B cell (primary cell): ENCODE data around the gene WDR7. TPM values are rescaled to one million over a fixed set of nuclear protein-coding genes. Genes with fewer than 3 reads are reported as not detected.

Experiments used
- ATAC-seq: fragments of 200-7000 bp; cut with Tn5 transposase; one replicate; pipeline ENCODE4 v1.10.0; 2021; ENCODE audit warnings: low read depth, mild to moderate bottlenecking, moderate number of reproducible peaks, moderate library complexity
- CTCF ChIA-PET: fragments of 350-600 bp; sonication (Branson Sonifier 250); formaldehyde crosslinking; loops from one replicate; lab custom pipeline; 2021; ENCODE audit warnings: antibody characterized with exemption, inconsistent platforms; lab: Charles Lee
- POLR2A ChIA-PET: fragments of 350-600 bp; sonication (Branson Sonifier 250); formaldehyde crosslinking; loops from one replicate; lab custom pipeline; 2021; ENCODE audit warnings: antibody characterized with exemption; lab: Charles Lee
- DNase-seq: peaks from one replicate; pipeline ENCODE4 v3.0.0; 2013
- H2AFZ ChIP-seq: 2 replicates; pipeline ENCODE4 v1.6.1; 2012; ENCODE audit warnings: mild to moderate bottlenecking, low read depth, low read length; ENCODE audit not compliant: insufficient read depth, poor library complexity, severe bottlenecking
- H3K27ac ChIP-seq, 2 donors: 1 replicate in 1 of 2; 2 replicates in 1 of 2; pipeline ENCODE4 v1.5.1; 2012 to 2013; ENCODE audit warnings: low read length in 2 of 2, mild to moderate bottlenecking in 2 of 2, moderate library complexity in 1 of 2
- H3K27me3 ChIP-seq, 4 experiments: fragments of 200-600 bp in 1 of 4; sonication (generic) in 1 of 4; replicated peaks in 1 of 4; 1 replicate in 2 of 4; 2 replicates in 2 of 4; pipeline versions ENCODE4 v1.6.1 to v1.7.0; 2013 to 2016; ENCODE audit warnings: low read length in 3 of 4, mild to moderate bottlenecking in 2 of 4, mixed read lengths in 1 of 4, moderate library complexity in 1 of 4; ENCODE audit not compliant: insufficient read depth in 4 of 4, control insufficient read depth in 3 of 4; ENCODE audit errors: control extremely low read depth in 1 of 4
- H3K36me3 ChIP-seq, 2 experiments: replicated peaks in 1 of 2; 1 replicate in 1 of 2; 2 replicates in 1 of 2; pipeline versions ENCODE4 v1.6.1 to v1.7.1; 2013; ENCODE audit warnings: low read length in 1 of 2; ENCODE audit not compliant: insufficient read depth in 2 of 2, control insufficient read depth in 1 of 2; ENCODE audit errors: control extremely low read depth in 1 of 2, extremely low read depth in 1 of 2
- H3K4me1 ChIP-seq, 2 donors: fragments of 200-600 bp in 1 of 2; sonication (generic) in 1 of 2; 1 replicate in 1 of 2; 2 replicates in 1 of 2; pipeline versions ENCODE4 v1.5.1 to v1.6.1; 2013 to 2017; ENCODE audit warnings: low read length in 2 of 2; ENCODE audit not compliant: control insufficient read depth in 2 of 2, insufficient read depth in 2 of 2
- H3K4me2 ChIP-seq: replicated peaks from 2 replicates; pipeline ENCODE3; 2012; ENCODE audit warnings: mild to moderate bottlenecking, low read depth, low read length; ENCODE audit not compliant: poor library complexity, severe bottlenecking
- H3K4me3 ChIP-seq, 5 experiments: fragments of 200-600 bp in 1 of 5; sonication (generic) in 1 of 5; 1 replicate in 3 of 5; 2 replicates in 2 of 5; pipeline versions ENCODE4 v1.5.1 to v1.7.0; 2011 to 2016; ENCODE audit warnings: low read length in 4 of 5, mild to moderate bottlenecking in 4 of 5, low read depth in 2 of 5, control low read depth in 1 of 5, moderate library complexity in 1 of 5; ENCODE audit not compliant: insufficient read depth in 1 of 5; ENCODE audit errors: control extremely low read depth in 1 of 5, extremely low read depth in 1 of 5
- H3K79me2 ChIP-seq: fragments of 200-600 bp; sonication (generic); one replicate; pipeline ENCODE4 v1.6.0; 2016; ENCODE audit warnings: low read length; ENCODE audit not compliant: control insufficient read depth, insufficient read depth
- H3K9ac ChIP-seq: fragments of 200-600 bp; sonication (generic); 2 replicates; pipeline ENCODE4 v1.6.1; 2017; ENCODE audit warnings: mild to moderate bottlenecking, low read length, moderate library complexity
- H3K9me3 ChIP-seq, 3 donors: one replicate each; pipeline versions ENCODE4 v1.6.1 to v1.7.1; 2013; ENCODE audit warnings: low read length in 2 of 3; ENCODE audit not compliant: control insufficient read depth in 2 of 3, insufficient read depth in 1 of 3; ENCODE audit errors: control extremely low read depth in 1 of 3
- H4K20me1 ChIP-seq: 2 replicates; pipeline ENCODE4 v1.6.0; 2012; ENCODE audit warnings: mild to moderate bottlenecking, low read length; ENCODE audit not compliant: insufficient read depth, control insufficient read depth, poor library complexity, severe bottlenecking
- H3K27ac Mint-ChIP-seq: one replicate; pipeline ENCODE4 v1.8.0; 2021; ENCODE audit warnings: mixed read lengths
- H3K27me3 Mint-ChIP-seq: one replicate; pipeline ENCODE4 v1.8.0; 2021; ENCODE audit warnings: mixed read lengths
- H3K4me1 Mint-ChIP-seq: one replicate; pipeline ENCODE4 v1.8.0; 2021; ENCODE audit warnings: mixed read lengths
- H3K4me3 Mint-ChIP-seq: one replicate; pipeline ENCODE4 v1.8.0; 2021; ENCODE audit warnings: mixed read lengths
- H3K9me3 Mint-ChIP-seq: one replicate; pipeline ENCODE4 v1.8.0; 2022; ENCODE audit warnings: mixed read lengths; ENCODE audit not compliant: insufficient read depth
- CTCF ChIP-seq: fragments of 200-600 bp; IDR thresholded peaks from one replicate; pipeline ENCODE4 v1.8.0; 2022; ENCODE audit warnings: antibody characterized with exemption, mild to moderate bottlenecking
- EZH2 ChIP-seq: IDR thresholded peaks from 2 replicates; pipeline ENCODE4 v1.6.1; 2012; ENCODE audit warnings: borderline replicate concordance, low read depth, mild to moderate bottlenecking, moderate library complexity, low read length; ENCODE audit not compliant: insufficient read depth, poor library complexity, severe bottlenecking
- WGBS: methylation state at CpG from one replicate; pipeline ENCODE4 v1.1.5; 2013; ENCODE audit warnings: missing lambda C conversion rate; ENCODE audit not compliant: insufficient coverage; 5-methylcytosine and 5-hydroxymethylcytosine counted together
- intact Hi-C: fragments of 100-400 bp; cut with micrococcal nuclease; formaldehyde crosslinking; loops from one replicate; pipeline ENCODE4 v1.10.0; 2022
- polyA plus RNA-seq: library from polyadenylated mRNA; depleted of rRNA; stranded (reverse); fragments of >200 nt; gene quantifications from 2 replicates; pipeline ENCODE4 v1.2.3, GENCODE V29; 2012
- total RNA-seq, 2 donors: library from RNA; stranded (reverse); fragments of 120-200 nt in 1 of 2; gene quantifications; 1 replicate in 1 of 2; 2 replicates in 1 of 2; pipeline versions ENCODE4 v1.2.3 to v1.2.4, GENCODE V29; 2013 to 2022

WDR7 gene
- total and polyA plus RNA-seq, 2 donors (not counting 1 experiment from before 2014, with no cell fraction given): 5.5 to 45.0 TPM

GRCh38 chr18:56770873-56771272, 119.7 kb downstream of the WDR7 start:
- H3K79me2 ChIP-seq: no peaks in the 10 kb centered on the region
- ATAC-seq (no peak), DNase-seq (no peak)
- H2AFZ ChIP-seq: no peak overlapping the region
- H3K27ac ChIP-seq: no peak overlapping the region
- ChIA-PET POLR2A (no interaction called here), CTCF (no interaction called here)
- no peak overlapping the region for H3K4me2 ChIP-seq
- H3K9ac ChIP-seq: no peak overlapping the region
- H3K27me3 ChIP-seq: no peaks in the 10 kb centered on the region
- Mint-ChIP-seq H3K9me3 (no peaks in the 10 kb centered on the region), H3K27ac (no peak overlapping the region), H3K4me1 (no peaks in the 10 kb centered on the region), H3K27me3 (no peaks in the 10 kb centered on the region), H3K4me3 (no peak overlapping the region)
- intact Hi-C loops: no loop called here
- H3K36me3 ChIP-seq: peaks cover 4 to 6% of the 10 kb centered on the region in 2 experiments
- H3K9me3 ChIP-seq: no peaks in the 10 kb centered on the region
- H4K20me1 ChIP-seq: no peaks in the 10 kb centered on the region
- no peak overlapping the region for H3K4me3 ChIP-seq
- no peaks in the 10 kb centered on the region for H3K4me1 ChIP-seq
- TF ChIP-seq CTCF: no peak
- TF ChIP-seq EZH2: no peak

- Mint-ChIP-seq H3K27me3 (no peaks in the 10 kb centered on the region), H3K4me1 (no peaks in the 10 kb centered on the region), H3K9me3 (no peaks in the 10 kb centered on the region), H3K27ac (no peak overlapping the region), H3K4me3 (no peak overlapping the region)
- no peaks in the 10 kb centered on the region for H4K20me1 ChIP-seq
- DNase-seq (no peak), ATAC-seq (no peak)
- H3K4me3 ChIP-seq: no peak overlapping the region
- WGBS: 100% methylated on average over 1 of the region's 6 CpGs
- POLR2A ChIA-PET: no interaction called here
- CTCF ChIA-PET: no interaction called here
- peaks cover 4% of the 10 kb centered on the region in 2 experiments for H3K36me3 ChIP-seq
- no peaks in the 10 kb centered on the region for H3K79me2 ChIP-seq
- no peak overlapping the region for H3K9ac ChIP-seq
- no peak overlapping the region for H3K4me2 ChIP-seq
- no peak overlapping the region for H3K27ac ChIP-seq
- intact Hi-C loops: no loop called here
- H2AFZ ChIP-seq: no peak overlapping the region
- H3K27me3 ChIP-seq: no peaks in the 10 kb centered on the region
- H3K4me1 ChIP-seq: no peaks in the 10 kb centered on the region
- TF ChIP-seq CTCF: no peak
- no peak for TF ChIP-seq EZH2
- no peaks in the 10 kb centered on the region for H3K9me3 ChIP-seq
These were observed 124.5 kb downstream of the WDR7 start for GRCh38 chr18:56775701-56776100.
